ENCODE results near the gene RNF224. TPM values are rescaled to one million over a fixed set of nuclear protein-coding genes. Genes with fewer than 3 reads are reported as not detected.

Gene RNF224
- total RNA-seq, 4 donors from 2014 or later = 1.2 to 5.2 (median 3.0) TPM

- DNase-seq = peak; percentile 54
- WGBS, 2 donors = 0% methylated on average over 12 of the region's 98 CpGs; no CpG with 5 or more reads in 1 of the 2 donors
- intact Hi-C loops (cut with DNase I) = no loop called here
- peak within 1 kb of the TSS; percentile 88 to 96 (median 92) for H3K27ac ChIP-seq
- H3K9me3 ChIP-seq = no peaks in the 10 kb centered on the region
- H3K4me1 ChIP-seq = peaks cover 40 to 60% (median 45%) of the 10 kb centered on the region in 3 donors
- TF ChIP-seq CTCF (IDR thresholded peaks at IDR 0.05) (peak in 1 of 6 experiments; percentile 22), POLR2A (IDR thresholded peaks at IDR 0.05) (peak in 3 of 4 donors; percentile 65 to 87 (median 70))
- H3K4me3 ChIP-seq = peak within 1 kb of the TSS; percentile 93 to 99 (median 98)
- peaks cover 0 to 21% (median 4%) of the 10 kb centered on the region in 3 donors for H3K36me3 ChIP-seq
- H3K27me3 ChIP-seq = no peaks in the 10 kb centered on the region
Measured at GRCh38 chr9:137205126-137206069, 21.9 kb upstream of the RNF224 start, which contains the start of the genes NDOR1 and TMEM203. Gene NDOR1 (plus strand): TSS chr9:137205700. CDS start chr9:137205778, 78 bp downstream. Gene TMEM203 (minus strand): TSS chr9:137205648. CDS start chr9:137205414, 234 bp downstream.

- Histone ChIP-seq H3K27ac (peak overlapping the region in 1 of 4 donors; percentile 88), H3K36me3 (peaks cover 0 to 26% (median 4%) of the 10 kb centered on the region in 3 donors), H3K9me3 (no peaks in the 10 kb centered on the region), H3K4me1 (peaks cover 32 to 53% (median 40%) of the 10 kb centered on the region in 3 donors), H3K27me3 (no peaks in the 10 kb centered on the region), H3K4me3 (peak overlapping the region in 3 of 4 donors; percentile 98 to 99 (median 98))
- TF ChIP-seq CTCF (IDR thresholded peaks at IDR 0.05) (no peak), POLR2A (IDR thresholded peaks at IDR 0.05) (no peak)
- intact Hi-C loops (cut with DNase I) = no loop called here
- 73 to 79% methylated on average over 6 of the region's 7 CpGs for WGBS, 2 donors
- DNase-seq = no peak
Measured at GRCh38 chr9:137206602-137207001, 20.7 kb upstream of the RNF224 start.

GRCh38 chr9:137211532-137211931 lies 15.8 kb upstream of the RNF224 start:
- no peak for DNase-seq
- H3K27ac ChIP-seq = no peak overlapping the region
- H3K4me1 ChIP-seq = peaks cover 3 to 13% (median 6%) of the 10 kb centered on the region in 3 donors
- H3K4me3 ChIP-seq = no peak overlapping the region
- 86 to 91% methylated on average over 4 to 9 of the region's 13 CpGs for WGBS, 2 donors
- intact Hi-C loops (cut with DNase I) = no loop called here
- TF ChIP-seq CTCF (IDR thresholded peaks at IDR 0.05) = no peak
- TF ChIP-seq POLR2A (IDR thresholded peaks at IDR 0.05) = no peak
- no peaks in the 10 kb centered on the region for H3K9me3 ChIP-seq
- no peaks in the 10 kb centered on the region for H3K27me3 ChIP-seq
- H3K36me3 ChIP-seq = peaks cover 0 to 53% (median 4%) of the 10 kb centered on the region in 3 donors

- DNase-seq = no peak
- Histone ChIP-seq H3K4me1 (peaks cover 6 to 14% (median 9%) of the 10 kb centered on the region in 3 donors), H3K27ac (no peak overlapping the region), H3K4me3 (no peak overlapping the region), H3K36me3 (peaks cover 0 to 55% (median 4%) of the 10 kb centered on the region in 3 donors), H3K9me3 (no peaks in the 10 kb centered on the region), H3K27me3 (no peaks in the 10 kb centered on the region)
- WGBS, 2 donors = 47 to 93% methylated on average over 7 to 12 of the region's 21 CpGs
- intact Hi-C loops (cut with DNase I) = no loop called here
- TF ChIP-seq POLR2A (IDR thresholded peaks at IDR 0.05) (no peak), CTCF (IDR thresholded peaks at IDR 0.05) (no peak)
Measured at GRCh38 chr9:137212520-137212919, 14.8 kb upstream of the RNF224 start.
